Tibial nerve (tissue), 4 donors: Measurements from ENCODE around the gene SST. TPM values are rescaled to one million over a fixed set of nuclear protein-coding genes. Genes with fewer than 3 reads are reported as not detected.

Source experiments
- DNase-seq, 2 donors: peaks; one replicate each; pipeline ENCODE4 v3.0.0-alpha.2; 2019; ENCODE audit warnings: low spot score in 2 of 2
- H3K27ac ChIP-seq, 4 donors: fragments of 200-600 bp; sonication (generic) in 3 of 4; one replicate each; pipeline ENCODE4 v1.5.1; 2017 to 2019; ENCODE audit warnings: mild to moderate bottlenecking in 1 of 4
- H3K27me3 ChIP-seq, 2 donors: fragments of 200-600 bp; sonication (generic) in 1 of 2; one replicate each; pipeline versions ENCODE4 v1.5.1 to v1.6.0; 2017 to 2019
- H3K36me3 ChIP-seq, 3 donors: fragments of 200-600 bp; sonication (generic); one replicate each; pipeline ENCODE4 v1.5.1; 2018 to 2019
- H3K4me1 ChIP-seq, 4 donors: fragments of 200-600 bp; sonication (generic) in 3 of 4; one replicate each; pipeline ENCODE4 v1.5.1; 2017 to 2019
- H3K4me3 ChIP-seq, 4 donors: fragments of 200-600 bp; sonication (generic) in 3 of 4; one replicate each; pipeline ENCODE4 v1.5.1; 2017 to 2019; ENCODE audit warnings: mild to moderate bottlenecking in 1 of 4, moderate library complexity in 1 of 4
- H3K9me3 ChIP-seq, 4 donors: fragments of 200-600 bp; sonication (generic) in 3 of 4; one replicate each; pipeline ENCODE4 v1.5.1; 2017 to 2019
- CTCF ChIP-seq, 5 experiments: fragments of 200-600 bp in 3 of 5; fragments of 450-650 bp in 2 of 5; sonication (generic) in 3 of 5; IDR thresholded peaks; one replicate each; pipeline ENCODE4 v1.5.1; 2016 to 2019; ENCODE audit warnings: antibody characterized with exemption in 5 of 5, mild to moderate bottlenecking in 3 of 5, moderate library complexity in 2 of 5
- EP300 ChIP-seq, 2 donors: sonication (generic); formaldehyde crosslinking; IDR thresholded peaks; one replicate each; pipeline ENCODE4 v1.6.1; 2017; ENCODE audit warnings: antibody characterized with exemption in 2 of 2, mild to moderate bottlenecking in 1 of 2
- POLR2A ChIP-seq, 2 donors: fragments of 450-650 bp; IDR thresholded peaks; one replicate each; pipeline ENCODE4 v1.6.1; 2017; ENCODE audit warnings: antibody characterized with exemption in 2 of 2, mild to moderate bottlenecking in 2 of 2, moderate library complexity in 2 of 2
- WGBS, 2 donors: methylation state at CpG; one replicate each; pipeline ENCODE4 v1.1.5; 2018; 5-methylcytosine and 5-hydroxymethylcytosine counted together
- total RNA-seq, 4 donors: library from RNA; depleted of rRNA; stranded (reverse); fragments of >200 nt; gene quantifications; one replicate each; pipeline ENCODE4 v1.1.0, GENCODE V29; 2016

SST gene
- total RNA-seq: not detected

- Histone ChIP-seq H3K36me3 (no peaks in the 10 kb centered on the region), H3K27ac (no peak within 1 kb of the TSS), H3K4me1 (no peaks in the 10 kb centered on the region), H3K9me3 (no peaks in the 10 kb centered on the region), H3K4me3 (no peak within 1 kb of the TSS), H3K27me3 (peaks cover 0 to 46% of the 10 kb centered on the region in 2 donors)
- TF ChIP-seq CTCF (IDR thresholded peaks at IDR 0.05) (no peak), EP300 (IDR thresholded peaks at IDR 0.05) (no peak), POLR2A (IDR thresholded peaks at IDR 0.05) (no peak)
- WGBS, 2 donors: 8 to 11% methylated on average over 38 to 40 of the region's 46 CpGs
- DNase-seq: no peak
Measured at GRCh38 chr3:187669675-187670504, at the start of gene SST. TSS of gene SST (minus strand) at chr3:187670394. CDS start at chr3:187670291, 103 bp downstream.

GRCh38 chr3:187719628-187720336 lies 49.6 kb upstream of the SST start:
- Histone ChIP-seq H3K4me3 (no peak overlapping the region), H3K27me3 (no peaks in the 10 kb centered on the region), H3K27ac (no peak overlapping the region), H3K4me1 (no peaks in the 10 kb centered on the region), H3K36me3 (peaks cover 0 to 51% (median 16%) of the 10 kb centered on the region in 3 donors), H3K9me3 (no peaks in the 10 kb centered on the region)
- TF ChIP-seq POLR2A (IDR thresholded peaks at IDR 0.05): no peak
- TF ChIP-seq CTCF (IDR thresholded peaks at IDR 0.05): no peak
- TF ChIP-seq EP300 (IDR thresholded peaks at IDR 0.05): no peak
- WGBS, 2 donors: 53 to 58% methylated on average over 6 of the region's 6 CpGs
- DNase-seq: no peak

DNA sequence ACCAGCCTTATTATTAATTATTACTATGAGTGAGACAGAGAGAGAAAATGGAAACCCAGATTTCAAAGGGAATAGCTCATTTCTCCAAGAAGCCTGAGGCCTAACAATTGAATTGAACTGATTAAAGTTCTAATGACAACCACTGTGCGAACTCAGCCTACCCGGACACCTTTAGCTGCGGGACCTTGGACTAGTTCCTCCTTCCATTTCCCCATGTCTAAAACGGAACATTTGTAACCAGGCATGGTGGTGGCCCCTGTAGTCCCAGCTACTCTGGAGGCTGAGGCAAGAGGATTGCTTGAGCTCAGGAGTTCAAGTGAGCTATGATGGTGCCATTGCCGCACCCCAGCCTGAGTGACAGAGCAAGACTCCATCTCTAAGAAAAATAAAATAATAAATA lies 48.6 kb upstream of the SST start:
- no peaks in the 10 kb centered on the region for H3K27me3 ChIP-seq
- H3K27ac ChIP-seq: no peak overlapping the region
- H3K4me1 ChIP-seq: no peaks in the 10 kb centered on the region
- 86 to 91% methylated on average over 5 of the region's 5 CpGs for WGBS, 2 donors
- no peak for DNase-seq
- no peak for TF ChIP-seq CTCF (IDR thresholded peaks at IDR 0.05)
- H3K9me3 ChIP-seq: no peaks in the 10 kb centered on the region
- H3K36me3 ChIP-seq: peaks cover 0 to 41% (median 7%) of the 10 kb centered on the region in 3 donors
- no peak overlapping the region for H3K4me3 ChIP-seq

DNA sequence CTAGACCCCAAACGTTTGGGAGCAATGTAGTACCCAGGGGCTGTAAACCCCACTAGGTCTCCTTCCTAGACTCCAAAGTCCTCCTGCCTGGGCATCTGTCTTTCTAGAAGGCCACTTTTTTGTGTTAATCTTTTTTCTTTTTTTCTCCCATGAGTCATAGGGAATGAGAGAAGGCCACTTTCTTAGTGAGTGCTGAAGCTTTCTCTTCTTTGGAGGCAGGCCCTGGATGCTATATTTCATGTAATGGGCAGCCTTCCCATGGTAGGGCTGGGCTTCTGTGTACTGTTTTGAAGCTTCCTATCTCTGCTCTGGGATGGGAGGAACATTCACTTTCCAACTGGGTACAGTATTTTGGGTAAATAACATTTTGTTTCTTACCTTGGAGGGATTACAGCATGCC lies 47.4 kb upstream of the SST start:
- WGBS, 2 donors: 23 to 43% methylated on average over 1 of the region's 1 CpG
- Histone ChIP-seq H3K27ac (no peak overlapping the region), H3K27me3 (no peaks in the 10 kb centered on the region), H3K4me3 (no peak overlapping the region), H3K4me1 (no peaks in the 10 kb centered on the region), H3K9me3 (no peaks in the 10 kb centered on the region), H3K36me3 (peaks cover 0 to 29% (median 4%) of the 10 kb centered on the region in 3 donors)
- TF ChIP-seq POLR2A (IDR thresholded peaks at IDR 0.05) (no peak), EP300 (IDR thresholded peaks at IDR 0.05) (no peak), CTCF (IDR thresholded peaks at IDR 0.05) (no peak)
- no peak for DNase-seq

- H3K9me3 ChIP-seq: no peaks in the 10 kb centered on the region
- DNase-seq: peak; percentile 63 to 92
- H3K4me3 ChIP-seq: no peak overlapping the region
- H3K36me3 ChIP-seq: no peaks in the 10 kb centered on the region
- H3K4me1 ChIP-seq: no peaks in the 10 kb centered on the region
- 15 to 22% methylated on average over 4 of the region's 4 CpGs for WGBS, 2 donors
- no peaks in the 10 kb centered on the region for H3K27me3 ChIP-seq
- TF ChIP-seq CTCF (IDR thresholded peaks at IDR 0.05) (peak; percentile 83 to 91 (median 89)), POLR2A (IDR thresholded peaks at IDR 0.05) (no peak)
- no peak overlapping the region for H3K27ac ChIP-seq
Measured at GRCh38 chr3:187714404-187714979, 44.3 kb upstream of the SST start.
